Loucy (cell line): ENCODE measurements around the gene LCMT2.

Experiments
- EZH2phosphoT487 ChIP-seq: fragments of 200-600 bp; IDR thresholded peaks from 2 replicates; pipeline ENCODE4 v1.6.1; 2018; ENCODE audit warnings: antibody characterized with exemption, mild to moderate bottlenecking, moderate library complexity, borderline replicate concordance
- TF ChIP-seq, protein P1 (sequence below): fragments of 200-600 bp; sonication (generic); conservative IDR thresholded peaks from 2 replicates; pipeline ENCODE4 v1.5.1; 2014; ENCODE audit warnings: mild to moderate bottlenecking, antibody characterized with exemption, low read length

- TF ChIP-seq, protein P1, sequence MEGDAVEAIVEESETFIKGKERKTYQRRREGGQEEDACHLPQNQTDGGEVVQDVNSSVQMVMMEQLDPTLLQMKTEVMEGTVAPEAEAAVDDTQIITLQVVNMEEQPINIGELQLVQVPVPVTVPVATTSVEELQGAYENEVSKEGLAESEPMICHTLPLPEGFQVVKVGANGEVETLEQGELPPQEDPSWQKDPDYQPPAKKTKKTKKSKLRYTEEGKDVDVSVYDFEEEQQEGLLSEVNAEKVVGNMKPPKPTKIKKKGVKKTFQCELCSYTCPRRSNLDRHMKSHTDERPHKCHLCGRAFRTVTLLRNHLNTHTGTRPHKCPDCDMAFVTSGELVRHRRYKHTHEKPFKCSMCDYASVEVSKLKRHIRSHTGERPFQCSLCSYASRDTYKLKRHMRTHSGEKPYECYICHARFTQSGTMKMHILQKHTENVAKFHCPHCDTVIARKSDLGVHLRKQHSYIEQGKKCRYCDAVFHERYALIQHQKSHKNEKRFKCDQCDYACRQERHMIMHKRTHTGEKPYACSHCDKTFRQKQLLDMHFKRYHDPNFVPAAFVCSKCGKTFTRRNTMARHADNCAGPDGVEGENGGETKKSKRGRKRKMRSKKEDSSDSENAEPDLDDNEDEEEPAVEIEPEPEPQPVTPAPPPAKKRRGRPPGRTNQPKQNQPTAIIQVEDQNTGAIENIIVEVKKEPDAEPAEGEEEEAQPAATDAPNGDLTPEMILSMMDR: no peak
- no peak for TF ChIP-seq EZH2phosphoT487
Measured at GRCh38 chr15:43277231-43277823, 53.0 kb downstream of the LCMT2 start.
